A549 treated with CpdA at 1 μM for 4 hours (cell line): Measurements from ENCODE around the gene GRIA4. TPM values are rescaled to one million over a fixed set of nuclear protein-coding genes. Genes with fewer than 3 reads are reported as not detected.

Source experiments
- total RNA-seq: library from RNA; stranded (reverse); fragments of 200-300 nt; extraction: Qiagen RNA extraction; gene quantifications from 5 replicates; pipeline ENCODE4 v1.2.3, GENCODE V29; 2022; ENCODE audit warnings: low read depth

The GRIA4 gene
- total RNA-seq, result not detected in 5 replicates

GRCh38 chr11:105609832-105610781, at the start of gene GRIA4:
Gene GRIA4 (plus strand): TSS chr11:105610073. CDS start chr11:105610998, 925 bp downstream.

GRCh38 chr11:106021967-106022794, 412.3 kb downstream of the GRIA4 start, which contains the start of gene MSANTD4:
Gene MSANTD4 (minus strand): TSS chr11:106022240. CDS start chr11:106010917, 11,323 bp downstream.

